Stimulated activated CD8-positive, alpha-beta memory T cell treated with anti-CD3 and anti-CD28 coated beads, Interleukin-12 subunit alpha, Interleukin-12 subunit beta, amount 100 ng/mL, for 24 hours (primary cell): ENCODE data around the gene DUSP7.

Experiments used
- DNase-seq: peaks from one replicate; pipeline ENCODE4 v3.0.0-alpha.2; 2020; ENCODE audit errors: extremely low read depth

DUSP7 gene

DNA sequence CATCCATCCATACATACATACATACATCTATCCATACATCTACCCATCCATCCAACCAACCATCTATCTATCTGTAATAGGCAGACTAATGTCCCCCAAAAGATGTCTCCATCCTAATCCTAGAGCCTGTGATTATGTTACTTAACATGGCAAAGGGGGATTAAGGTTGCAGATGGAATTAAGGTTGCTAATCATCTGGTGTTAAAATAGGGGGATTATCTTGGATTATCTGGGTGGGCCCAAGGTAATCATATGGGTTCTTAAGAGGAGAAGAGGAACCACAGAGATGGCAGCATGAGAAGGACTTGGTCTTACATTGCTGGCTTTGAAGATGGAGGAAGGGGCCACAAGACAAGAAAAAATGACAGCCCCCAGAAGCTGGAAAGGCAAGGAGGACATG is 45.9 kb downstream of the DUSP7 start:
- no peak for DNase-seq

DNA sequence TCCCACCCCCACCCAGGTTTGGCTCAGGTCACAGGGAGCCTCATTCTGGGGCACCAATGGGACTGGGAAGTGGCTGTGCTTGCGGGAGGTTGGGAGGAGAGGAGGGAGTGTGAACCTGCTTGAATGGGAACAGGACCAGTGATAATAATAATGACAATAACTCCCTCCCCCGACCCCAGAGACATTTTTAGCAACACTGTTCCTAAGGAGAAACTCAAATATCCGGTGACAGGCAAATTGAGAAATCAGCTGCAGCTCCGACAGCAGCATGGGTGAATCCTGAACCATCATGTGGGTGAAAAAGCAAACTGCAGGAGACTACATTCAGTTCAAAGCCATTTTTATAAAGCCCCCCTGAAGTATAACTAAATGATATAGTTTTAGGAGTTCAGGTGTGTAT is 49.1 kb downstream of the DUSP7 start:
- DNase-seq: no peak

DNA sequence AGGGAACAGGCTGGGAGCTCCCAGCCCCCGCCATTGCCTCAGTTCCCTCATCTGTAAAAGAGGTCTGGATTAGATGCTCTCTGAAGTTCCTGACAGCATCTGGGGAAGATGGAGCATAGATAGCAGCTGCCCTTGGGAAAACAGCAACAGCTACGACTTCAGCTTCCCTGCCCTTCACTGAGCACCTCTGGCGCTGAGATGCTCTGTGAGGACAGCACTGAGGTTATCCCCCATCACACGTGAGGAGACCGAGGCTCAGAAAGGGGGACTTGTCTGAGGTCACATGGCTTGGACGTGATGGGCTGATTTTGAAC is 49.6 kb downstream of the DUSP7 start:
- DNase-seq: no peak

DNA sequence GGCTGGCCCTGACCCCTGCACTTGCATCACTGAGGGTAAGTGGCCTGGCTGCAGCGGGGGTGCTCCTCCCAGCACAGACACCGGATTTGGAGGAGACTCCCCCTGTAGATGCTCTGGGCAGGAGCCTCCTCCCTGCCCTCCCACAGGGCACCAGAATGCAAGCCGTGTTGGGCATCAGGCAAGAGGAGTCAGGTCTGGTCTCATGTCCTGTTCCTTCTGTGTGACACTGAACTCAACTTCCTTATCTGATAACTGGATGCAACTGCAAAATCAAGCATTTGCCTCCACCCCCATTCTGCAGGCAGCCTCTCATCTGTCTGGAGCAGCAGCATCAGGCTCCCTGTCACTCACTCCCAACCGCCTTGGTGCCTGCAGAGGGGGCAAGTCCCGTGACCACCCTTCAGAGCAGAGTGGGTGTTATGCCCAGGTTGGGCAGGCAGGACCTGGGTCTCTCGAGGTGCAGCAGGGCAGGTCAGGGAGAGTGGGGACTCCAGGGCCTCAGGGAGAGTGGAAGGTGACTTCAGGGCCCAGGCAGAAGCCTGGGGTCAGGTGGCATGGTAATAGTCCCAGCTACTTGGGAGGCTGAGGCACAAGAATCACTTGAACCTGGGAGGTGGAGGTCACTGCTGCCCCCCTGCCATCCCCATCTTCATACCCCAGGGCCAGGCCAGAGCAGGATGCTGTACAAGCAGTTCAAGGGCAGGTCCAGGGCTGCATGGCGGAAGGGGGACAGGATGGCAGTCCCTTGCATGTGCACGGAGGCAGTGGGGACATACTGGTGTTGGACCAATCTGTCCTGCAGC is 50.2 kb downstream of the DUSP7 start:
- DNase-seq: no peak

DNA sequence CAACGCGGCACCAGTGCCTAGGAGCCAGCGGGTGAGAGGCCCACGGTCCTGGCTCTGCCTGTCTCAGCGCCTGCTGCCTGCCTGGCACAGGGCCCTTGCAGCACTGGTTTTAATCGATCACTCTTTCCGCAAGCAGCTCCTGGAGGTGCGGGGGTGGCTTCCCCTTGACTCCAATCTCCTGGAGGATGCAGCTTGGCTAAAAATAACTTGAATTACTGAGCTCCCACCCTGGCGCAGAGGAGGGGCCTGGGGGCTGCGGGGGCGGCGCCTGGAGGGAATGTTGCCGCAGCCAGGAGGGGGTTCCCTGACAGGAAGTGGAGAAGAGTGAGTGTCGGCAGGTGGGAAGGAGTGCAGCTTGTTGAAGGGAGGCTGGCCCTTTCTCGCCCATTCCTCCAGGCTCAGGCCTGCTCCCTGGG is 50.8 kb downstream of the DUSP7 start:
- no peak for DNase-seq

DNA sequence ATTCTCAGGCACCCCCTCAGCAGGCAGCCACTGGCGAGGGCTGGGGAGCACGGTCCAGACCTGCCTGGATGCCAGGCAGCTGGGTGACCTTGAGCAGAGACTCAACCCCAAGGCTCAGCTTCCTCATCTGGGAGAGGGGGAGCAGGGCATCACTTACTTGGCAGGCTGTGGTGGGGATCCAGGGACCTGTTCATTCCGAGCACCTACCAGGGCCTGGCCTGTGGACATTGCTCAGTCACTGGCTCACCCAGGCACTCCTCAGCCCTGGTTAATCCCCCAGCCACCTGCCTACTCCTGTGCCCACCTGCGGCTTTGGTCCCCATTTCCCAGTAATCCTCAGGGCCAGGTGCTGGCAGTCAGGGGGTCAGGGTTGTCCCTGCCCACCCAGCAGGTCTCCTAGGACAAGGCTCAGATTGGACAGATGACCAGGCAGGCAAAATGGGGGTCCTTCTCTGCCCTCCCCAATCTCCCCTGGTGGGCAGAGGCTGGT is 51.4 kb downstream of the DUSP7 start:
- no peak for DNase-seq

DNA sequence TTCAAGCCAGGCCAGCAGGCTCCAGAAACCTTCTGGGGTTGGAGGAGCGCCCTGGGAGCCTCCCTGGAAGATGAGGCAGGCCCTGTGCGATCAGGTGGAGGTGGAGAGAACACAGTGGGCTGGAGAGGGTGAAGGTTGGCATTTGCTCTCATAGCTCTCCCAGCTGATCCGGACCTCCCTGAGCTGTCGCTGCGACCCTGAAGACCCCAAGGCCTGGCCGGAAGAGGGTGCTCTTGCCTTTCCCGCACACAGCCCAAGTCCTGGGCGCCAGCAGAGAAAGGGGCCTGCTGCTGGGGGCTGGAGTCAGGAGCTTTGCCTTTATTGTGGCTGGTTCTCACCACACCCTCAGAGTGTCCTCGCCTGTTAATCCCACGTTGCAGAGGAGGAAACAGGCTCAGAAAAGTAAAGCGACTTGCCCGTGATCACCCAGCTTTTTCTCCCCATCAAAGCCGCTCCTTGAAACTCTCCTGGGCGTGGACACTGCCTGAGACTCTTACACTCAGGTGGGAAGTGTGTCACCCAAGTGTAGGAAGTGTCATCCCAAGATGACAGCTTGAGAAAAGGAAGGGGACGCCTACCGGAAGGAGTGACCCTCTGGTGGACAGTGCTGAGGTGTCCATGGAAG is 52.1 kb downstream of the DUSP7 start:
- no peak for DNase-seq

DNA sequence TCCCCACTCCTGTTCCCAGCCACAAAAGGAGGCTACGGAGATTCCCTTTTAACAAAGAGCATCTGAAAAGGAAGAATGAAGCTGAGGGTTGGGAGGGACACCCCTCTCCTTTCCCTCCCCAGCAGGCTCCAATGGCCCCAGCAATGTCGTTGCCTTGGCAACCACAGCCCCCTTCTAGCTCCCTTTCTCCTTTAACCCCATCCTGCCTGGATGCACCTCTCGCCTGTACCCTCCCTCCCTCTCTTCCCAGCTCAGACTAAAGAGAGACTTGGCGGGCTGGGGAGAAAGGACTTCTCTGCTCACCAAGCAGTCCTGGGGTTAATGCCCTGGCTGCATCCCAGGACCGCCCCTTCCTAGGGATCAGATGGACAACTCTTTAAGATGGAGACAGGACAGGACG is 53.6 kb downstream of the DUSP7 start:
- no peak for DNase-seq

DNA sequence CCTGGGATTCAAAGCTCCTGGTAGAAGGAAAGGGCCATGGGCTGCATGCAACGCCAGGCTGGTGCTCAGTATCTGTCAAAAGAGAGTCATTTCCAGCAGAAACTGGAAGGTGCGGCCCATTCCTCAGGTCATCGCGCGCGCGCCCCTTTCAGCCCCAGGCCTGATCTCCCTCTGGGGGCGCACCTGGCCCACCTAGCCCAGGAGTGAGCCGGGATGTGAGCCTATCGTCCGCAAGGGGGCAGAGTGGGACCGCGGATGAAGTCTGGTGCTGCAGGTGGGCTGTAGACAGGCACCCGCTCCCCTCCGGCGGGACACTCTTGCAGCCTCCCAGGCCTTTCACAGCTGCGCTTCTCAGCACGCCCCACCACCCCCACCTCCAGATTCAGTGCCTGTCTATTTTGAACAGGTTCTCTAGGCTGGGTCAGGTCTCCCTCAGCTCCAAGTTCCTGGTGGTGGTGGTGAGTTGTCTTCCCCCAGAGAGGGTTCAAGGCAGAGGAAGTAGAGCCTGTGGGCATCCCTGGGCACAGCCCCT is 54.9 kb downstream of the DUSP7 start:
- peak; percentile 65 for DNase-seq

DNA sequence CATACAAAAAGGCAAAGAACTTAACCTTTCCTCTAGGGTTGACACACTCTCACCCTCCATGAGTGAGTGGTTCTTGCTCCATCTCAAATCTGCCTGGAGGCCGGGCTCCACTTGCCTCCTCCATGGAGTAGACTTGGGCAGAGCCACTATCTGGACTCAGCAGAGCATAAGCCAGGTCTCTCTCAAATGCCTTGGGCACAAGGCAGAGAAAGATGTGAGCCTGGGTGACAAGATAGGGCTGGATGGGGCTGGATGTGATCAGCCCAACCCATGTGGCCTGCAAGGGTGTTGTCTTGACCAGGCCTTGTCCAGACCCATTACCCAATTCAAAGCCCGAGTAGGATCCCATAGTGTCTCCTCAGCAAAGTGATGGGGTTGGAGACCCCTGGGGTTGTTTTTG is 56.5 kb downstream of the DUSP7 start:
- no peak for DNase-seq
